K562 (cell line): ENCODE results near the gene SYT15. TPM values are rescaled to one million over a fixed set of nuclear protein-coding genes. Genes with fewer than 3 reads are reported as not detected.

Experiments
- ATAC-seq: fragments of 200-7000 bp; cut with Tn5 transposase; 3 replicates; pipeline ENCODE4 v1.9.1; 2020; ENCODE audit warnings: moderate library complexity
- BruUV-seq: library from RNA; stranded (reverse); fragments of 400-500 nt; replicated peaks from 2 replicates; lab custom pipeline; 2021; lab: Mats Ljungman, UMichigan
- CTCF ChIA-PET: fragments of 300-600 bp; formaldehyde crosslinking; extraction: SDS; loops from one replicate; lab custom pipeline; 2021; ENCODE audit warnings: low intra/inter-chr PET ratio; lab: Yijun Ruan, JAX
- POLR2A ChIA-PET: fragments of 300-600, 350-650 bp; sonication (Branson Sonifier 250); formaldehyde crosslinking; extraction: SDS; loops from one replicate; lab custom pipeline; 2021; ENCODE audit warnings: antibody characterized with exemption, inconsistent platforms; lab: Yijun Ruan, JAX
- DNase-seq, 4 experiments: peaks; one replicate each; pipeline versions ENCODE4 v3.0.0 to v3.0.0-alpha.2; 2011 to 2018; ENCODE audit warnings: low spot score in 3 of 4, mixed read lengths in 3 of 4; ENCODE audit errors: extremely low read depth in 1 of 4
- FAIRE-seq: peaks from 2 replicates; lab custom pipeline; 2011; peaks lifted over from hg19 to GRCh38; lab: Jason Lieb, UNC
- H2AFZ ChIP-seq: 2 replicates; pipeline ENCODE4 v1.6.0; 2011; ENCODE audit warnings: low read depth, low read length, control low read depth, inconsistent platforms
- H3K27ac ChIP-seq: fragments of 200-600 bp; 3 replicates; pipeline ENCODE4 v1.8.0; 2011; ENCODE audit warnings: low read depth, mild to moderate bottlenecking, control low read depth, inconsistent platforms, low read length, moderate library complexity, mixed read lengths; ENCODE audit errors: extremely low read depth
- H3K27me3 ChIP-seq, 2 experiments: fragments of 300-600 bp in 1 of 2; 2 replicates in 1 of 2; 3 replicates in 1 of 2; pipeline versions ENCODE4 v1.6.0 to v1.8.0; 2011; ENCODE audit warnings: inconsistent platforms in 2 of 2, low read length in 2 of 2, mild to moderate bottlenecking in 1 of 2, mixed read lengths in 1 of 2, moderate library complexity in 1 of 2; ENCODE audit not compliant: control insufficient read depth in 2 of 2, insufficient read depth in 2 of 2
- H3K36me3 ChIP-seq: fragments of 300-600 bp; 3 replicates; pipeline ENCODE4 v1.8.0; 2011; ENCODE audit warnings: mild to moderate bottlenecking, low read length, inconsistent platforms; ENCODE audit not compliant: control insufficient read depth, insufficient read depth
- H3K4me1 ChIP-seq, 2 experiments: fragments of 200-600 bp in 1 of 2; replicated peaks in 1 of 2; 2 replicates in 1 of 2; 3 replicates in 1 of 2; pipeline versions ENCODE4 v1.5.1 to v1.8.0; 2011; ENCODE audit warnings: inconsistent platforms in 2 of 2, low read length in 2 of 2, mild to moderate bottlenecking in 1 of 2, mixed read lengths in 1 of 2, moderate library complexity in 1 of 2; ENCODE audit not compliant: control insufficient read depth in 2 of 2, insufficient read depth in 2 of 2
- H3K4me2 ChIP-seq: 2 replicates; pipeline ENCODE4 v1.6.1; 2011; ENCODE audit warnings: low read length, control low read depth, inconsistent platforms, mixed read lengths; ENCODE audit not compliant: insufficient read depth
- H3K4me3 ChIP-seq: fragments of 200-600 bp; sonication (generic), shearing (Covaris generic); 2 replicates; pipeline ENCODE4 v1.5.1; 2016; ENCODE audit warnings: control low read depth, inconsistent platforms
- H3K79me2 ChIP-seq: fragments of 200-600 bp; 3 replicates; pipeline ENCODE4 v1.8.0; 2011; ENCODE audit warnings: low read length, inconsistent platforms; ENCODE audit not compliant: control insufficient read depth, insufficient read depth
- H3K9ac ChIP-seq, 2 experiments: 2 replicates each; pipeline versions ENCODE4 v1.6.0 to v1.6.1; 2011; ENCODE audit warnings: low read depth in 2 of 2, low read length in 2 of 2, control low read depth in 1 of 2, inconsistent platforms in 1 of 2, mild to moderate bottlenecking in 1 of 2, mixed read lengths in 1 of 2; ENCODE audit not compliant: insufficient read depth in 1 of 2
- H3K9me1 ChIP-seq: one replicate; pipeline ENCODE4 v1.6.0; 2011; ENCODE audit warnings: inconsistent platforms, mild to moderate bottlenecking, low read length, moderate library complexity; ENCODE audit not compliant: control insufficient read depth, insufficient read depth
- H3K9me3 ChIP-seq: replicated peaks from 2 replicates; pipeline ENCODE4 v1.5.1; 2011; ENCODE audit warnings: low read depth, low read length, inconsistent platforms; ENCODE audit not compliant: control insufficient read depth, insufficient read depth
- H4K20me1 ChIP-seq: replicated peaks from 2 replicates; pipeline ENCODE4 v1.6.1; 2011; ENCODE audit warnings: low read length, inconsistent platforms, mixed read lengths; ENCODE audit not compliant: control insufficient read depth, insufficient read depth
- COPS2 ChIP-seq: fragments of 450-650 bp; conservative IDR thresholded peaks from 2 replicates; pipeline ENCODE4 v1.6.1; 2016; ENCODE audit warnings: mild to moderate bottlenecking, moderate library complexity
- E2F3 ChIP-seq: fragments of 250-450 bp; sonication (Bioruptor Pico); IDR thresholded peaks from 2 replicates; pipeline ENCODE4 v1.4.0; 2020; ENCODE audit warnings: mild to moderate bottlenecking
- KAT7 ChIP-seq: sonication (generic); formaldehyde crosslinking; IDR thresholded peaks from 2 replicates; pipeline ENCODE4 v1.8.0; 2022; ENCODE audit warnings: missing genetic modification reagents, mild to moderate bottlenecking, borderline replicate concordance
- NR0B1 ChIP-seq: fragments of 450-650 bp; IDR thresholded peaks from one replicate; pipeline ENCODE4 v1.6.1; 2018; ENCODE audit warnings: mild to moderate bottlenecking, moderate library complexity; ENCODE audit not compliant: partially characterized antibody
- PCBP1 ChIP-seq: fragments of 200-400 bp; formaldehyde crosslinking; IDR thresholded peaks from 2 replicates; pipeline ENCODE4 v1.6.1; 2018; ENCODE audit warnings: mild to moderate bottlenecking, low read depth, low read length; ENCODE audit not compliant: poor library complexity, severe bottlenecking
- PHF21A ChIP-seq: fragments of 450-650 bp; IDR thresholded peaks from 2 replicates; pipeline ENCODE4 v1.6.1; 2017; ENCODE audit warnings: low read depth, borderline replicate concordance
- U2AF1 ChIP-seq: fragments of 200-400 bp; formaldehyde crosslinking; optimal IDR thresholded peaks from 2 replicates; pipeline ENCODE3; 2017; ENCODE audit warnings: mild to moderate bottlenecking, low read depth, low read length, moderate library complexity
- WHSC1 ChIP-seq: IDR thresholded peaks from one replicate; pipeline ENCODE4 v1.6.1; 2012; ENCODE audit warnings: low read length, control low read depth, inconsistent platforms
- ZBTB7A ChIP-seq: IDR thresholded peaks from 2 replicates; pipeline ENCODE4 v1.6.1; 2011; ENCODE audit warnings: low read depth, mild to moderate bottlenecking, low read length, moderate library complexity, borderline replicate concordance; ENCODE audit not compliant: control insufficient read depth
- ZNF41 ChIP-seq: fragments of 250-450 bp; sonication (Bioruptor Pico); conservative IDR thresholded peaks from 2 replicates; pipeline ENCODE4 v1.4.0; 2020; ENCODE audit warnings: mild to moderate bottlenecking
- ZNF436 ChIP-seq: fragments of 250-450, 450-650 bp; sonication (Bioruptor Pico); formaldehyde crosslinking; IDR thresholded peaks from 2 replicates; pipeline ENCODE4 v1.7.0; 2020; ENCODE audit warnings: mild to moderate bottlenecking
- ZNF511 ChIP-seq: sonication (generic); formaldehyde crosslinking; IDR thresholded peaks from 2 replicates; pipeline ENCODE4 v1.8.0; 2022; ENCODE audit warnings: mild to moderate bottlenecking, missing genetic modification reagents
- WGBS: fragments of 100-300 bp; shearing (Covaris generic); methylation state at CpG from one replicate; pipeline ENCODE4 v1.1.6; 2016; ENCODE audit warnings: low coverage, mixed read lengths; ENCODE audit not compliant: insufficient coverage; ENCODE audit errors: missing lambda C conversion rate; 5-methylcytosine and 5-hydroxymethylcytosine counted together
- in situ Hi-C: fragments of 300-500 bp; cut with MboI; formaldehyde crosslinking; loops from 4 replicates; pipeline ENCODE4 v1.15.0; 2018; ENCODE audit warnings: inconsistent platforms, mixed read lengths
- intact Hi-C: fragments of 100-400 bp; cut with micrococcal nuclease; formaldehyde crosslinking; loops from 2 replicates; pipeline ENCODE4 v1.14.2; 2022
- polyA plus RNA-seq, 8 experiments: library from polyadenylated mRNA; depleted of rRNA in 4 of 8; stranded (reverse) in 5 of 8; unstranded in 3 of 8; fragments of >200 nt; fragmentation: Nextera tagmentation in 2 of 8; fragmentation: Illumina TruSeq in 1 of 8; extraction: Ambion mirVana in 2 of 8; extraction: Trizol in 1 of 8; gene quantifications; 2 replicates each; pipeline versions ENCODE4 v1.2.1 to v1.2.3, GENCODE V29; 2011 to 2014; ENCODE audit warnings: inconsistent platforms in 1 of 8, missing spikeins in 1 of 8
- total RNA-seq, 7 experiments: library from RNA; depleted of rRNA in 6 of 7; stranded (reverse); fragments of >200 nt in 6 of 7; fragmentation: Illumina TruSeq in 2 of 7; extraction: Trizol in 2 of 7; gene quantifications; 2 replicates each; pipeline versions ENCODE4 v1.2.1 to v1.2.3, GENCODE V29; 2011 to 2021; ENCODE audit warnings: low replicate concordance in 1 of 7

SYT15 gene
- total and polyA plus RNA-seq, 9 of the 15 experiments (the other 6 are each of a cell fraction or from before 2014, with no cell fraction given) = 0.05 to 0.82 (median 0.21) TPM; not detected in 1

GRCh38 chr10:46556515-46557318 lies 22.2 kb upstream of the SYT15 start, which contains the start of gene GPRIN2:
TSS of gene GPRIN2 (minus strand) at chr10:46556658. CDS start at chr10:46550736, 5,922 bp downstream.
- 27% methylated on average over 59 of the region's 74 CpGs for WGBS
- Histone ChIP-seq H4K20me1 (peaks cover 48% of the 10 kb centered on the region), H3K9me1 (no peaks in the 10 kb centered on the region), H3K4me1 (peaks cover 0 to 14% of the 10 kb centered on the region in 2 experiments; a peak in 1 of 5 replicates), H3K4me2 (no peak within 1 kb of the TSS), H3K27me3 (peaks cover 34 to 80% of the 10 kb centered on the region in 2 experiments), H2AFZ (no peak within 1 kb of the TSS), H3K79me2 (no peaks in the 10 kb centered on the region), H3K4me3 (no peak within 1 kb of the TSS), H3K27ac (no peak within 1 kb of the TSS), H3K36me3 (no peaks in the 10 kb centered on the region), H3K9ac (no peak within 1 kb of the TSS; a peak in 1 of 4 replicates), H3K9me3 (no peaks in the 10 kb centered on the region)
- no TSS peak for BruUV-seq
- ChIA-PET POLR2A (interaction anchor here (0.6 to 1.4 kb wide), 4 partner anchors 11 to 331 kb away, joined by 3 to 4 read pairs (median 3); no protein-coding TSS in a partner anchor), CTCF (no interaction called here)
- no peak for ATAC-seq
- TF ChIP-seq ZNF436 (CRISPR knock-in tag) (no peak), U2AF1 (no peak), NR0B1 (no peak), ZNF511 (CRISPR knock-in tag) (no peak), ZNF41 (CRISPR knock-in tag) (no peak), PHF21A (no peak), E2F3 (no peak), ZBTB7A (0 out of 2 replicates have a peak, but pooled peaks have one; percentile 19), PCBP1 (peak; percentile 37), WHSC1 (no peak), COPS2 (no peak), KAT7 (CRISPR knock-in tag) (no peak)
- in situ Hi-C loops = loop anchor here (5.0 kb wide), 1 partner anchor 1221 kb away; no protein-coding TSS in a partner anchor
- no peak for FAIRE-seq
- intact Hi-C loops = no loop called here
- no peak for DNase-seq
